Neural cell (in vitro differentiated cells): Measurements from ENCODE around the gene GNAS-AS1.

Experiments
- EP300 ChIP-seq: fragments of 450-650 bp; conservative IDR thresholded peaks from 2 replicates; pipeline ENCODE4 v1.6.1; 2014; ENCODE audit warnings: antibody characterized with exemption, mild to moderate bottlenecking, moderate library complexity; ENCODE audit not compliant: poor library complexity, severe bottlenecking
- TF ChIP-seq, protein P1 (sequence below): fragments of 450-650 bp; IDR thresholded peaks from 2 replicates; pipeline ENCODE4 v1.5.1; 2014; ENCODE audit warnings: antibody characterized with exemption, mild to moderate bottlenecking, moderate library complexity; ENCODE audit not compliant: poor library complexity, severe bottlenecking

- TF ChIP-seq, protein P1, sequence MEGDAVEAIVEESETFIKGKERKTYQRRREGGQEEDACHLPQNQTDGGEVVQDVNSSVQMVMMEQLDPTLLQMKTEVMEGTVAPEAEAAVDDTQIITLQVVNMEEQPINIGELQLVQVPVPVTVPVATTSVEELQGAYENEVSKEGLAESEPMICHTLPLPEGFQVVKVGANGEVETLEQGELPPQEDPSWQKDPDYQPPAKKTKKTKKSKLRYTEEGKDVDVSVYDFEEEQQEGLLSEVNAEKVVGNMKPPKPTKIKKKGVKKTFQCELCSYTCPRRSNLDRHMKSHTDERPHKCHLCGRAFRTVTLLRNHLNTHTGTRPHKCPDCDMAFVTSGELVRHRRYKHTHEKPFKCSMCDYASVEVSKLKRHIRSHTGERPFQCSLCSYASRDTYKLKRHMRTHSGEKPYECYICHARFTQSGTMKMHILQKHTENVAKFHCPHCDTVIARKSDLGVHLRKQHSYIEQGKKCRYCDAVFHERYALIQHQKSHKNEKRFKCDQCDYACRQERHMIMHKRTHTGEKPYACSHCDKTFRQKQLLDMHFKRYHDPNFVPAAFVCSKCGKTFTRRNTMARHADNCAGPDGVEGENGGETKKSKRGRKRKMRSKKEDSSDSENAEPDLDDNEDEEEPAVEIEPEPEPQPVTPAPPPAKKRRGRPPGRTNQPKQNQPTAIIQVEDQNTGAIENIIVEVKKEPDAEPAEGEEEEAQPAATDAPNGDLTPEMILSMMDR, result no peak
- no peak for TF ChIP-seq EP300
These were observed 44.1 kb upstream of the GNAS-AS1 start for GRCh38 chr20:58894652-58895447.
